Stomach (tissue), 9 donors: Measurements from ENCODE around the gene SLC22A4. TPM values are rescaled to one million over a fixed set of nuclear protein-coding genes. Genes with fewer than 3 reads are reported as not detected.

Experiments used
- DNase-seq, 2 donors: peaks; one replicate each; pipeline versions ENCODE4 v3.0.0 to v3.0.0-alpha.2; 2013 to 2019
- H3K27ac ChIP-seq, 5 donors: fragments of 200-600 bp in 4 of 5; sonication (generic) in 4 of 5; one replicate each; pipeline ENCODE4 v1.5.1; 2013 to 2019; ENCODE audit warnings: mild to moderate bottlenecking in 1 of 5, moderate library complexity in 1 of 5
- H3K27me3 ChIP-seq, 3 donors: fragments of 200-600 bp; sonication (generic); one replicate each; pipeline ENCODE4 v1.5.1; 2017 to 2019; ENCODE audit warnings: mixed run types in 1 of 3
- H3K36me3 ChIP-seq, 4 donors: fragments of 200-600 bp; sonication (generic); 1 replicate in 3 of 4; 2 replicates in 1 of 4; pipeline ENCODE4 v1.5.1; 2016 to 2019
- H3K4me1 ChIP-seq, 4 donors: fragments of 200-600 bp; sonication (generic); one replicate each; pipeline ENCODE4 v1.5.1; 2016 to 2019
- H3K4me3 ChIP-seq, 4 donors: fragments of 200-600 bp; sonication (generic) in 3 of 4; one replicate each; pipeline ENCODE4 v1.5.1; 2016 to 2019; ENCODE audit warnings: mild to moderate bottlenecking in 1 of 4
- H3K9me3 ChIP-seq, 4 donors: fragments of 200-600 bp; sonication (generic); one replicate each; pipeline ENCODE4 v1.5.1; 2016 to 2019
- EP300 ChIP-seq: sonication (generic); formaldehyde crosslinking; IDR thresholded peaks from one replicate; pipeline ENCODE4 v1.6.1; 2017; ENCODE audit warnings: antibody characterized with exemption
- POLR2A ChIP-seq, 4 donors: fragments of 450-650 bp; IDR thresholded peaks; one replicate each; pipeline ENCODE4 v1.6.1; 2016; ENCODE audit warnings: antibody characterized with exemption in 4 of 4, control low read depth in 2 of 4, mild to moderate bottlenecking in 1 of 4, moderate library complexity in 1 of 4
- POLR2AphosphoS5 ChIP-seq, 3 donors: sonication (generic); formaldehyde crosslinking; IDR thresholded peaks; one replicate each; pipeline ENCODE4 v1.6.1; 2016; ENCODE audit warnings: antibody characterized with exemption in 3 of 3
- WGBS, 5 donors: extraction: QIAGEN DNeasy Blood & Tissue Kit in 3 of 5; methylation state at CpG; one replicate each; pipeline versions ENCODE4 v1.1.5 to v1.1.7; 2013 to 2018; 5-methylcytosine and 5-hydroxymethylcytosine counted together
- intact Hi-C: fragments of 100-400 bp; cut with DNase I; formaldehyde crosslinking; loops from one replicate; pipeline ENCODE4 v1.15.1; 2023; ENCODE audit warnings: low total_unique reads
- polyA plus RNA-seq, 3 donors: library from polyadenylated mRNA; stranded (reverse); fragments of 200-250 nt; gene quantifications; one replicate each; pipeline ENCODE4 v1.2.3, GENCODE V29; 2013
- total RNA-seq, 5 donors: library from RNA; depleted of rRNA; stranded (reverse); fragments of >200 nt; gene quantifications; one replicate each; pipeline versions ENCODE4 v1.1.0 to v1.2.3, GENCODE V29; 2014 to 2016
- TF ChIP-seq, protein P1 (sequence below), 7 experiments: fragments of 450-650 bp in 4 of 7; fragments of 200-600 bp in 3 of 7; sonication (generic) in 3 of 7; IDR thresholded peaks; one replicate each; pipeline ENCODE4 v1.5.1; 2016 to 2019; ENCODE audit warnings: antibody characterized with exemption in 7 of 7, control low read depth in 2 of 7, mild to moderate bottlenecking in 1 of 7
- donor health status: healthy with polysubstance abuse.
- donor health status: Bipolar disorder and iron deficiency.
- donor health status: healthy.

Gene SLC22A4
- total and polyA plus RNA-seq, 8 donors, result 0.31 to 24.5 (median 0.53) TPM; not detected in 2

DNA sequence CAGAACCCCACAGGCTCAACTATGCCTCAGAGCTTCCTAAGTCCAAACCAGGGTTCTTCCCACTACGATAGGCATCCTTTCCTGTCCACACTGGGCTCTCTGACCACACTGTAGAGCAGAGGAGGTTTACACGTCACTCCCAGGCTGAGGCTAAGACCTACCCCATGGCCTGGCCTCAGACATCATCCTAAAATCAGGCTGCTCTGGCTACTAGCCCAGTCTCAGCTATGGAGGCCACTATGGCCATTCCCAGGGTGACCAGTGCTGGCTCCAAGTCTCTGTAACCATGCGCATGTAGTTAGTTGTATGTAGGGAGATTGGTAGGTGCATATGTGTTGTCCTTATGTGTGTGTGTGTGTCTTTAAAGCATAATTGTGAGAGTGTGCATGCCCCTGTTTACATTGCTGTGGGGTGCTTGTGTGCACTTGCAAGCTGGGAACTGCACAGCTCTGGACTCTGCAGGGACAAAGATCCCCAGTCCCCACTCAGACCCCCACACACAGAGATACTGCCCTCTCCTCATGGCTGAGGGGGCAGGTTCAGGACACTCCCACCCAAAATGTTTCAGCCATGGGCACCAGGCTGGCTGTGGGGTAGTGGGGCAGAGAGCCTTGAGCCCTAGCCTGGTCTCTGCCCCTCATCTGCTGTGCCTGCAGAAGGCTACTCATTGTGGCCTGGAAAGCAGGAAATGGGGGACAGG lies 24.4 kb upstream of the SLC22A4 start:
- Histone ChIP-seq H3K4me3 (no peak overlapping the region), H3K36me3 (peaks cover 0 to 52% (median 25%) of the 10 kb centered on the region in 4 donors), H3K4me1 (peaks cover 9 to 62% (median 33%) of the 10 kb centered on the region in 4 donors), H3K27ac (peak overlapping the region in 2 of 5 donors; percentile 26 to 97), H3K9me3 (no peaks in the 10 kb centered on the region), H3K27me3 (no peaks in the 10 kb centered on the region)
- intact Hi-C loops, result no loop called here
- no peak for DNase-seq
- WGBS, 5 donors, result 73 to 91% (median 83%) methylated on average over 3 of the region's 3 CpGs
- no peak for TF ChIP-seq EP300
- TF ChIP-seq POLR2A (IDR thresholded peaks at IDR 0.05), result no peak
- TF ChIP-seq, protein P1, sequence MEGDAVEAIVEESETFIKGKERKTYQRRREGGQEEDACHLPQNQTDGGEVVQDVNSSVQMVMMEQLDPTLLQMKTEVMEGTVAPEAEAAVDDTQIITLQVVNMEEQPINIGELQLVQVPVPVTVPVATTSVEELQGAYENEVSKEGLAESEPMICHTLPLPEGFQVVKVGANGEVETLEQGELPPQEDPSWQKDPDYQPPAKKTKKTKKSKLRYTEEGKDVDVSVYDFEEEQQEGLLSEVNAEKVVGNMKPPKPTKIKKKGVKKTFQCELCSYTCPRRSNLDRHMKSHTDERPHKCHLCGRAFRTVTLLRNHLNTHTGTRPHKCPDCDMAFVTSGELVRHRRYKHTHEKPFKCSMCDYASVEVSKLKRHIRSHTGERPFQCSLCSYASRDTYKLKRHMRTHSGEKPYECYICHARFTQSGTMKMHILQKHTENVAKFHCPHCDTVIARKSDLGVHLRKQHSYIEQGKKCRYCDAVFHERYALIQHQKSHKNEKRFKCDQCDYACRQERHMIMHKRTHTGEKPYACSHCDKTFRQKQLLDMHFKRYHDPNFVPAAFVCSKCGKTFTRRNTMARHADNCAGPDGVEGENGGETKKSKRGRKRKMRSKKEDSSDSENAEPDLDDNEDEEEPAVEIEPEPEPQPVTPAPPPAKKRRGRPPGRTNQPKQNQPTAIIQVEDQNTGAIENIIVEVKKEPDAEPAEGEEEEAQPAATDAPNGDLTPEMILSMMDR (IDR thresholded peaks at IDR 0.05), result no peak
- no peak for TF ChIP-seq POLR2AphosphoS5 (IDR thresholded peaks at IDR 0.05)

DNA sequence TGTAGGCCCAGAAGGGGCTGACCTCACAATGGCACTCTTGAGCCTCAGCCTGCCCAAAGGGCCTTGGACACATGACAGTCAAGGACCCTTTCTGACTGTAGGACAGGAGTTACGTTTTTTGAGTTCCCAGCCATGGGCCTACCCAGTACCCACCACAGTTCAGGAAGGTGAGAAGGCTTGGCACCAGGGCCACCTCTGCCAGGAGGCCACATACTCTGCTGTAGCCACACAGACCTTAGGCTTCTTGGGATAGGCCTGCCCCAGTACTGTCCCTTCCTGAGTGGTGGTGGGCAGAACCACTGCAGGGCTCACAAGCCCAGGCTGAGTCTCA lies 23.9 kb upstream of the SLC22A4 start:
- Histone ChIP-seq H3K27me3 (no peaks in the 10 kb centered on the region), H3K4me1 (peaks cover 4 to 57% (median 27%) of the 10 kb centered on the region in 4 donors), H3K36me3 (peaks cover 0 to 52% (median 25%) of the 10 kb centered on the region in 4 donors), H3K9me3 (no peaks in the 10 kb centered on the region), H3K27ac (peak overlapping the region in 1 of 5 donors; percentile 97), H3K4me3 (no peak overlapping the region)
- TF ChIP-seq POLR2AphosphoS5 (IDR thresholded peaks at IDR 0.05) (no peak), POLR2A (IDR thresholded peaks at IDR 0.05) (no peak), EP300 (no peak)
- TF ChIP-seq, protein P1 (IDR thresholded peaks at IDR 0.05), result no peak
- WGBS, 5 donors, result 67 to 100% (median 100%) methylated on average over 1 of the region's 1 CpG
- intact Hi-C loops, result no loop called here
- DNase-seq, result no peak

DNA sequence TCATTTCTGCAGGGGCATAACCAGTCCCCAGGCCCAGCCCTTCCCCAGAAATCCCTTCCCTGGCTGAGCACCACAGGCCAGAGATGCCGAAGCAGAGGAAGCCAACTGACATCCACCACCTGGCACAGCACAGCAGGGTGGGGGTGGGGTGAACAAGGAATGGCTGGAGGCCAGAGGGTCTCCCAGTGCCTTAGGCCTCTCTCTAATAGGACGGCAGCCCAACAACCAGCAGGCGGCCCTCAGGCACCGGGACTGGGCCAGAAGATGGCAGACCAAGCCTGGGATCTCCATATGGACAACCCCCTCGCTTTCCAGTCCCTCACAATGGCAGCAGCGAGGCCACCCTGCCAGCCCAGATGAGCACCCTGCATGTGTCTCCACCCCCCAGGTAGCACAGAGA lies 23.5 kb upstream of the SLC22A4 start:
- WGBS, 5 donors, result 86 to 97% (median 88%) methylated on average over 3 to 6 of the region's 6 CpGs
- peak in 1 of 2 donors; percentile 44 for DNase-seq
- intact Hi-C loops, result no loop called here
- H3K4me3 ChIP-seq, result no peak overlapping the region
- H3K36me3 ChIP-seq, result peaks cover 0 to 52% (median 25%) of the 10 kb centered on the region in 4 donors
- no peaks in the 10 kb centered on the region for H3K9me3 ChIP-seq
- no peaks in the 10 kb centered on the region for H3K27me3 ChIP-seq
- TF ChIP-seq, protein P1 (IDR thresholded peaks at IDR 0.05), result no peak
- TF ChIP-seq POLR2AphosphoS5 (IDR thresholded peaks at IDR 0.05) (no peak), EP300 (no peak), POLR2A (IDR thresholded peaks at IDR 0.05) (no peak)
- H3K4me1 ChIP-seq, result peaks cover 0 to 53% (median 23%) of the 10 kb centered on the region in 4 donors
- peak overlapping the region in 1 of 5 donors; percentile 97 for H3K27ac ChIP-seq

DNA sequence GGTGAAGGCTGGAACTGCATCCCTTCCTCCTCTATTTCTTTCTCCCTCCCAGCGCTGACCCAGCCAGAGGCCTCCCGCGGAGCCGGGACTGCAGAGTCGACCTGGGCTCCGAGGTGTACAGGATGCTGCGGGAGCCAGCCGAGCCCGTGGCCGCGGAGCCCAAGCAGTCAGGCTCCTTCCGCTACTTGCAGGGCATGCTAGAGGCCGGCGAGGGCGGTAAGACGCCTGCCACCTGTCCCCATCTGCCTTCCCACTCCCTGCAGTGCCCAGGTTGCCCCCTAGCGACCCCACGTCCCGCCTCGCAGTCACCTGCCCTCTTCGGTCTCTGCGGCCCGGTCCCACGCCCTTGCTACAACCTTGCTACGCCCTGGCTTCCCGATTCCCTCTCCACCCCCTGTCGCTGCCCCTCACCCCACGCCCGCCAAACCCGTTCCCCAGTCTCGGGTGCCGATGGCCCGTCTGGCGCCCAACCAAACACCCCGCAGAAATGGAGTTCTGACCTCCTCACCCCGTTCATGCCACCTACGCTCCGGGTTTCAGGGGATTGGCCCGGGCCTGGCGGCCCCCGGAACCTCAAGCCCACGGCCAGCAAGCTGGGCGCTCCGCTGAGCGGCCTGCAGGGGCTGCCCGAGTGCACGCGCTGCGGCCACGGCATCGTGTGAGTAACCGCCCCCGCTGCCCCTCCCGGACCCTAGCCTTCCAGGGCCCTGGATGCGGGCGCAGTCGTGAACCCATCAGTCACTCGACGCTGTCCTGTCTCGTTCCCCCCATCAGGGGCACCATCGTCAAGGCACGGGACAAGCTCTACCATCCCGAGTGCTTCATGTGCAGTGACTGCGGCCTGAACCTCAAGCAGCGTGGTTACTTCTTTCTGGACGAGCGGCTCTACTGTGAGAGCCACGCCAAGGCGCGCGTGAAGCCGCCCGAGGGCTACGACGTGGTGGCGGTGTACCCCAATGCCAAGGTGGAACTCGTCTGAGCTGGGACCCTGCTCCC lies 22.6 kb upstream of the SLC22A4 start:
- 76 to 89% (median 84%) methylated on average over 63 to 77 of the region's 77 CpGs for WGBS, 5 donors
- Histone ChIP-seq H3K9me3 (no peaks in the 10 kb centered on the region), H3K4me1 (peaks cover 0 to 45% (median 18%) of the 10 kb centered on the region in 4 donors), H3K27ac (peak overlapping the region in 1 of 5 donors; percentile 97), H3K27me3 (no peaks in the 10 kb centered on the region), H3K4me3 (no peak overlapping the region), H3K36me3 (peaks cover 0 to 48% (median 23%) of the 10 kb centered on the region in 4 donors)
- no peak for TF ChIP-seq POLR2AphosphoS5 (IDR thresholded peaks at IDR 0.05)
- no peak for TF ChIP-seq POLR2A (IDR thresholded peaks at IDR 0.05)
- TF ChIP-seq, protein P1 (IDR thresholded peaks at IDR 0.05), result no peak
- no peak for TF ChIP-seq EP300
- peak in 1 of 2 donors; percentile 42 for DNase-seq
- intact Hi-C loops, result no loop called here
